Activated T-cell treated with anti-CD3 and anti-CD28 coated beads for 48 hours (primary cell): ENCODE data around the gene RAB11FIP4.

Experiments
- DNase-seq: peaks from one replicate; pipeline ENCODE4 v3.0.0-alpha.2; 2020; ENCODE audit warnings: low read depth

RAB11FIP4 gene

GRCh38 chr17:31523862-31524730 is 132.6 kb downstream of the RAB11FIP4 start:
- DNase-seq: no peak

DNA sequence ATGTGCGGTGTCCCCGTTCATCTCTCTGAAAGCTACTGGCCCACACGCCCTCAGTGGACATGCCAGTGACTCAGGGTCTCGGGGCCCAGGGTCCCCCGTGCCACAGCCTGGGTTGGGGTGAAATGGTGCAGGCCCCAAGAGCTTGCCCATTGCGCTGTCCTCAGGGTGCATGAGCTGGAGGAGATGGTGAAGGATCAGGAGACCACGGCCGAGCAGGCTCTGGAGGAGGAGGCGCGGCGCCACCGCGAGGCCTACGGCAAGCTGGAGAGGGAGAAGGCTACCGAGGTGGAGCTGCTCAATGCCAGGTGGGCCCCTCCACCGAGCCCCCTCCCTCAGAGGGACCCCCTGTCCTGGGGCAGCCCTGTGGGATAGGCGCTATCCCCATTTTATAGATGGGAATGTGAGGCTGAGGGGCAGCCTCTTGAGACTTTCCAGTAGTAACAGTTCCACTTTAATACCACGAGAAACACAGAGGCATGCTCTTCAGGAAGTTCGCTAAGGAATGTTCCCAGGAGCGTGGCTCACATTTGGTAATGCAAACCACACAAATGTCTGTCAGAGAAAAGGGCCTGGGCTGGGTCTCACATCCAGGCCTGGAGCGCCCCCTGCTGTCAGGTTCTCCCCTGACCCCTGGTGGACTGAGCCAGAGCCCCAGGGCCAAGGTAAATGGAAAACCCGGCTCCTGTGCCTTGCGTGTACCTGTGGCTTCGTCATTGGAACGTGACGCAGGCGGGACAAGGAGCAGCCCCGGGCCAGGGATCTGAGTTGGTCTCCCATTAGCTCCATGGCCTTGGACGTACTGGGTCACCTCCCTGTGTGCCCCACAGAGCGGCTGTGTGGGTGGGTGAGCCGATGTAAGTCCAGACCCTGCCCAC is 133.7 kb downstream of the RAB11FIP4 start:
- peak; percentile 76 for DNase-seq

DNA sequence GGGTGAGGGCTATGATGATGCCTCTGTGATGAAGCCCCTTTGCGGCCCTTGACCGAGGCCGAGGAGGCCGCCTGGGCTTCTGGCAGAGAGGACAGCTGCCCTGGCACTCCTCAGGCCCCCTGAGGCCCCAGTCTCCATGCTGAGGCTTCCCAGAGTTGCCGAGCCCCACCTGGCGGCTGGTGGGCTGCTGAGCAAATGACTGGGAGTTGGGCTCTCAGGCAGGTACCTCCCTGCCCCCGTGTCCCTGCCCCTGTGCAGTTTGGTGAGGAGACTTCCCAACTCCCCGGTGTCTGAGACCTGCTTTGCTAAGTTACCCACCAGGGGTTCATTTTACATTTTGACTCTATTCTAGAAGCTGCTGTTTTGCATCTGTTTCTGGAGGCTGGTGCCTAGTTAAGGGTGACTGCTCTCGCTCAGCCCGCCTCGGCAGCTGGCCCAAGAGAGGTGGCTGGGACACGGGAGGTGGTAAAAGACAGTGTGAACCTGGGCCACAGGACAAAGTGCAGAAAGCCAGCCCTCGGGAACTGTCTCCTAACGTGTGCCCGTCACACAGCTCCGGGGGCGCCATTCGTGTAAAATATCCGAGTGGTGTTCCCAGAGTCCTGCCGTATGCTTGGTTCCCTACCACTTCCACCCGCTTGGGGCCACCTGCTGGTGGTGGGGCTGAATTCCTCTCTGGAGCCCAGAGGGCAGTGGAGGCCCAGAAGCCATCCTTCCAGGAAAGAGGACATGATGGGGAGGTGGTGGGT is 134.5 kb downstream of the RAB11FIP4 start:
- DNase-seq: no peak

GRCh38 chr17:31527606-31528005 is 136.1 kb downstream of the RAB11FIP4 start:
- DNase-seq: no peak

DNA sequence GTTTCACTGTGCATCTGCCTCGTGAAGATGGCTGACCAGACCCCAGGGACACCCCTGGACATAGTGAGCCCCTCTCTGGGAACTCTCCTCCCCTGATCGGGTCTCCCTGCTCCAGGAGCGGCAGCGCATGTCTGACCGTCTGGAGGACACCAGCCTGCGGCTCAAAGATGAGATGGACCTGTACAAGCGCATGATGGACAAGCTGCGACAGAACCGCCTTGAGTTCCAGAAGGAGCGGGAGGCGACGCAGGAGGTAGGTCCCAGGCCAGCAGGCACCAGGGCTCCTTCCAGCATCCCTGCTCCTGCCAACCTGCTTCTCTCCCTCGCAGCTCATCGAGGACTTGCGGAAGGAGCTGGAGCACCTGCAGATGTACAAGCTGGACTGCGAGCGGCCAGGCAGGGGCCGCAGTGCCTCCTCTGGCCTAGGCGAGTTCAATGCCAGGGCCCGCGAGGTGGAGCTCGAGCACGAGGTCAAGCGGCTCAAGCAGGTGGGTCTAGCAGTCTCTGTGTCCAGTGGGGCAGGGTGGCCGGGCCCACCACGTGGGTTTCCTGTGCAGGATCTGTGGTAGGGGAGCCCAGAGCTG is 136.9 kb downstream of the RAB11FIP4 start:
- no peak for DNase-seq

GRCh38 chr17:31529841-31530251 is 138.4 kb downstream of the RAB11FIP4 start:
- no peak for DNase-seq

GRCh38 chr17:31530391-31530985 is 139.0 kb downstream of the RAB11FIP4 start:
- no peak for DNase-seq

- no peak for DNase-seq
Measured at GRCh38 chr17:31531336-31531980, 140.0 kb downstream of the RAB11FIP4 start.

GRCh38 chr17:31532081-31532480 is 140.6 kb downstream of the RAB11FIP4 start:
- DNase-seq: no peak

DNA sequence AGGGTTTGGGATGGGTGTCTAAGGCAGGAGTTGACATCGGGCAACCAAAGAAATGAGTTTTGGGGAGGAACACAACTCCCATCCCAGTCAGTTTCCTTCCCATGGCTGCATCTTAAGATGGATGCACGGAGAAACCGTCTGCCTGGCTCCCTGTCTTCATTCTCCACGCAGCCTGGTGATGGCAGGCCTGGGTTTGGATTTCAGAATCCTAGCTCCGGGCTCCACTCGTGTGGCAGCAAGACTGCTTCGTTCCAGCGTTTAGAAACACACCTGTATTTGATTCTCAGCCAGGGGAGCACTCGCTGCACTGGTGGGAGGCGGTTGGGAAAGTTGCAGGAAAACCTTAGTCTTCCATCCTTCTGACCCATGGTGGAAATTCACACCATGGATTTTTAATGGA is 141.1 kb downstream of the RAB11FIP4 start:
- no peak for DNase-seq

DNA sequence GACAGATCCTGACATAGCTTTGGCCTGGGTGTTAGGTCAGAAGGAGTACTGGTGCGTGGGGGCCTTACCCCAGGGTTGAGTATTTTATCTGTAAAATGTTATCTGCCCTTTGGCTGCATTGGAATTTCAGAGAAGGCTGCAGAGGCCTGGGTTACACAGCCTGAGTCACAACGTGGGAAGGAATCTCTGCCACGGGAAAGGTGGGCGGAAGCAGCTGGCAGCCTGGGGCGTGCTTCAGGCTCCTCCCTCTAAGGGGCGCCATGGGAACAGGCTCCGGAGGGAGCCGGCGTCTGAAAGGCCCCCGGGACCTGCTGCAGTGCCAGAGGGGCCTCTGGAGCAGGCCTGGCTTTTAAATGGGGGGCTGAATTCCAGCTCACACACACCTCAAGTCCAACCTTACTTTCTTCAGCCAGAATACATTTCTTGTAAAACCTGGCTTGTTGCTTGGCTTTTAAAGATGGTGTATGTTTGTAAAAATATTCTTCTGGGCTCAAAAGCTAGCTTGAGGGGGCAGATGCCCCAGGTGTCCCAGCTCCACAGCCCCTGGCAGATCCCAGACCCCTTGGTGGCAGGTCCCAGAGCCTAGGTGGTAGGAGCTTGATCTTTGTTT is 142.2 kb downstream of the RAB11FIP4 start:
- DNase-seq: no peak

DNA sequence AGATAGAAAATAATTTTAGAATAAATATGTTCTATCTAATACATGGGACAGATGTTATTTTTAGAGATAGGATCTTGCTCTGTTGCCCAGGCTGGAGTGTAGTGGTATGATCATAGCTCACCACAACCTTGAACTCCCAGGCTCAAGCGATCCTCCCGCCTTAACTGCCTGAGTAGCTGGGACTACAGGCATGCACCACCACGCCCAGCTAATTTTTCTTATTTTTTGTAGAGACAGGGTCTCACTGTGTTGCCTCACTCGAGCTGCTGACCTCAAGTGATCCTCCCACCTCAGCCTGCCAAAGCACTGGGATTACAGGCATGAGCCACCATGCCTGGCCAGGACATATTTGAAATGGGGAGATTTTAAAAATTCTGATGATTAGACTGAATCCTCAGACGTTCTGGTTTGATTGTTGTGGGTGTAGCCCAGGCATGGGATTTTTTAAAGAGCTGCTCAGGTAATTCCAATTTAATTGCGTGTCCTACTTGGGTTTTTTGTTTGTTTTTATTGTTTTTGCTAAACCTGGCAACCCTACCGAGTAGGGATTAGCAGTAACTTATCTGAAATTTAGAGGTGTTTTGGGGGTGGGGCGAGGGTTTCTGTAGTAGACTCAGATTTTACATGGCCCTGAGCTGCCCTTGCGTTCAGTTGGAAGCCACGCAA is 142.9 kb downstream of the RAB11FIP4 start:
- no peak for DNase-seq

DNA sequence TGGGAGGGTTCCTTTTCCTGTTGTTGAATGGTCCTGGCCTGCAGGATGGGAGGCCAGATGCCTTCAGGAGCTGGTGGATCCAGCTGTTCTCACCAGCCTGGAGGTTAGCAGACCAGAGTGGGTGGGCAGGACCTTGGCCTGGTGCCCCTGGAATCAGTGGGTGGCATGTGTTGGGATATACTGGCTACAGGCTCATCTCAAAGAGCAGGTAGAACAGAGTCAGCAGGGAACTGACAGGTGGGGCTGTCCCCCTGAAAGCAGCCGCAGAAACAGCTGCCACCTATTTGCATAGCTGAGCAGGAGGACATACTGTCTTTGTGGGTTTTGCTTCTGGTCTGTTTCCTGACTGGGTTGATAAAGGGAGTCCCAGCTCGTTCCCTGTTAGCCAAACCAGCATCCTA is 144.1 kb downstream of the RAB11FIP4 start:
- DNase-seq: peak; percentile 29

GRCh38 chr17:31536451-31536850 is 145.0 kb downstream of the RAB11FIP4 start:
- DNase-seq: no peak

DNA sequence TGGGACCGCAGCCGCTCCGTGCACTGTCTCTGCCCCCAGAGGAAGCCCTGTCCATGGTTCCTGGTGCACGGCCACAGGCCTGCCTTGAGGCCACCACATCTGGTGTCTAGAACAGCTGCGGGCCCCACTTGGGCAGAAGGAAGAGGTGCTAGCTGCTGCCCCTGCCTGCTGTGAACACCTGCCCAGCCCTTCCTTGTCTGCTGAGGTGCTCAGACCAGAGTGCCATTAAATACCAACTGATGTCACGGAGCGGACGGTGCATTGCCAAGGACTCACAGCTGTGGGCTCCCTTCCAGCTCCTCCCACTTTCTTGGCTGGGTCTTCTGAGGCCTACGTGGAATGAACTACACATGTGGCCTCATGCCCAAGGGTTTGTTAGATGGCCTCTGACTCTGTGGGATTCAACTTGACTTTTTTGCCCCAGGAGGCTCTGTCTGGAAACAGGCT is 146.1 kb downstream of the RAB11FIP4 start:
- no peak for DNase-seq

GRCh38 chr17:31538080-31538762 is 146.7 kb downstream of the RAB11FIP4 start:
- no peak for DNase-seq

GRCh38 chr17:31540602-31541307 is 149.3 kb downstream of the RAB11FIP4 start:
- DNase-seq: no peak

DNA sequence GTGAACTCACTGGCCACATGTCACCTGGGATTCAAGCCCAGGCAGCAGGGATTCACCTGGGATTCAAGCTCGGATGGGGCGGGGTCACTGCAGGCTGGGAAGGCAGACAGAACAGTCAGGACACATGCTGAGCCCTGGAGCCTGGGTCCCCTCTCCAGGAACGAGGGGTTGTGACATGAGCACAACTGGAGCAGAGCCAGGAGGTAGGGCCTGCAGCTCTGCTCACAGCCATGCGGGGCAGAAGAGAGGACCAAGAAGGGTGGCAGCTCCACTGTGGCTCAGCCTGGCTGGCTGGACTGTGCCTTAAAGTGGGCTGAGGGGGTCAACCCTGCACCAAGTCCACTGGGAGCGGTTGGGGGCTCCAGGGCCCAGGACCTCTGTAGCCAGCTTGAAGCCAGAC is 150.1 kb downstream of the RAB11FIP4 start:
- DNase-seq: no peak

DNA sequence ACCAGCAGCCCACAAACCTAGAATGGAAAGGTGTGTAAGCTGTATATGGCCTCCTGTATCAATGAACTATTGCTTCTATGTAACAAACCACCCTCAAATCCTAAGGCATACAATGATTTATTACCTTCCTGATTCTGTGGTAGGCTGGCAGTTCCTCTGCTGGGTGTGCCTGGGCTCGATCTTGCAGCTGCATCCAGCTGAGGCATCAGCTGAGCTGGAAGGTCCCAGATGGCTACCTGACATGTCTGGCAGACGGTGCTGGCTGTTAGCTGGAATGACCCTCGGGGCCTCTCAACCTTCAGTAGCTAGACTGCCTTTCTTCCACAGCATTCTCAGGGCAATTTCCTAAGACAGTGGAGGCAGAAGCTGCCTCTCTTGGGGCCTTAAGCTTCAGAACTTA is 152.7 kb downstream of the RAB11FIP4 start:
- DNase-seq: no peak
